GM19043 (cell line): ENCODE data around the gene PCDHGC4.

Experiments
- ATAC-seq: cut with Tn5 transposase; IDR thresholded peaks from one replicate; pipeline ENCODE4 v1.9.1; 2021; ENCODE audit warnings: low read depth; ENCODE audit not compliant: unreplicated experiment

PCDHGC4 gene

GRCh38 chr5:141527426-141527825 lies 42.6 kb downstream of the PCDHGC4 start:
- no peak for ATAC-seq

- no peak for ATAC-seq
Observed at GRCh38 chr5:141528291-141528984, 43.6 kb downstream of the PCDHGC4 start.

GRCh38 chr5:141529002-141529401 lies 44.2 kb downstream of the PCDHGC4 start:
- ATAC-seq = peak; percentile 45

GRCh38 chr5:141529873-141530272 lies 45.0 kb downstream of the PCDHGC4 start:
- no peak for ATAC-seq

- ATAC-seq = no peak
Observed at GRCh38 chr5:141532726-141533125, 47.9 kb downstream of the PCDHGC4 start.

GRCh38 chr5:141533897-141534296 lies 49.1 kb downstream of the PCDHGC4 start:
- no peak for ATAC-seq

GRCh38 chr5:141534492-141535213 lies 49.8 kb downstream of the PCDHGC4 start:
- ATAC-seq = no peak
